WTC11 (cell line): Measurements from ENCODE around the gene EEF1E1. TPM values are rescaled to one million over a fixed set of nuclear protein-coding genes. Genes with fewer than 3 reads are reported as not detected.
A peak's percentile ranks its signal among the peaks of the same experiment; 100 is the strongest.

Experiments
- ATAC-seq: fragments of 200-7000 bp; cut with Tn5 transposase; 2 replicates; pipeline ENCODE4 v1.10.0; 2021; ENCODE audit warnings: mild to moderate bottlenecking, moderate library complexity
- CTCF ChIA-PET: fragments of 300-600 bp; sonication (Branson Sonifier 250); formaldehyde crosslinking; loops from one replicate; lab custom pipeline; 2021; ENCODE audit warnings: antibody characterized with exemption; lab: Charles Lee
- POLR2A ChIA-PET: fragments of 350-600 bp; sonication (Branson Sonifier 250); formaldehyde crosslinking; loops from one replicate; lab custom pipeline; 2021; ENCODE audit warnings: antibody characterized with exemption; lab: Charles Lee
- DNase-seq: peaks from one replicate; pipeline ENCODE4 v3.0.0; 2021; ENCODE audit warnings: low spot score
- H3K27ac Mint-ChIP-seq: 2 replicates; pipeline ENCODE4 v1.8.0; 2021; ENCODE audit warnings: mixed read lengths
- H3K27me3 Mint-ChIP-seq: 2 replicates; pipeline ENCODE4 v1.8.0; 2021; ENCODE audit warnings: low read depth, mild to moderate bottlenecking, moderate library complexity, mixed read lengths
- H3K36me3 Mint-ChIP-seq: 2 replicates; pipeline ENCODE4 v1.8.0; 2021; ENCODE audit warnings: mixed read lengths
- H3K4me1 Mint-ChIP-seq: 2 replicates; pipeline ENCODE4 v1.8.0; 2022; ENCODE audit warnings: mixed read lengths
- H3K4me3 Mint-ChIP-seq: 2 replicates; pipeline ENCODE4 v1.8.0; 2021; ENCODE audit warnings: mild to moderate bottlenecking, moderate library complexity, mixed read lengths
- H3K9me3 Mint-ChIP-seq: 2 replicates; pipeline ENCODE4 v1.8.0; 2021; ENCODE audit warnings: mixed read lengths
- CBFB ChIP-seq: sonication (generic); formaldehyde crosslinking; IDR thresholded peaks from 2 replicates; pipeline ENCODE4 v1.8.1; 2022; ENCODE audit warnings: mild to moderate bottlenecking, low read depth, missing genetic modification reagents
- CREB1 ChIP-seq: sonication (generic); formaldehyde crosslinking; IDR thresholded peaks from 2 replicates; pipeline ENCODE4 v1.8.0; 2023; ENCODE audit warnings: mild to moderate bottlenecking, missing genetic modification reagents
- ELF4 ChIP-seq: sonication (generic); formaldehyde crosslinking; IDR thresholded peaks from 2 replicates; pipeline ENCODE4 v1.8.1; 2022; ENCODE audit warnings: low read depth, mild to moderate bottlenecking, moderate library complexity, missing genetic modification reagents
- FOXK1 ChIP-seq: sonication (generic); formaldehyde crosslinking; IDR thresholded peaks from 2 replicates; pipeline ENCODE4 v1.8.0; 2022; ENCODE audit warnings: mild to moderate bottlenecking, moderate library complexity, missing genetic modification reagents
- GABPB1 ChIP-seq: sonication (generic); formaldehyde crosslinking; IDR thresholded peaks from 2 replicates; pipeline ENCODE4 v1.8.1; 2023; ENCODE audit warnings: mild to moderate bottlenecking, missing genetic modification reagents
- IRF2 ChIP-seq: sonication (generic); formaldehyde crosslinking; IDR thresholded peaks from 2 replicates; pipeline ENCODE4 v1.8.0; 2022; ENCODE audit warnings: low read depth, missing genetic modification reagents, borderline replicate concordance
- NR1H2 ChIP-seq: sonication (generic); formaldehyde crosslinking; IDR thresholded peaks from 2 replicates; pipeline ENCODE4 v1.9.0; 2021; ENCODE audit warnings: mild to moderate bottlenecking, moderate library complexity, missing genetic modification reagents
- NR2C2 ChIP-seq: sonication (generic); formaldehyde crosslinking; IDR thresholded peaks from 2 replicates; pipeline ENCODE4 v1.8.0; 2022; ENCODE audit warnings: mild to moderate bottlenecking, missing genetic modification reagents
- RORB ChIP-seq: fragments of 250-450 bp; sonication (Bioruptor Pico); IDR thresholded peaks from 2 replicates; pipeline ENCODE4 v1.9.0; 2021; ENCODE audit warnings: mild to moderate bottlenecking
- SMAD4 ChIP-seq: sonication (generic); formaldehyde crosslinking; IDR thresholded peaks from 2 replicates; pipeline ENCODE4 v1.8.0; 2022; ENCODE audit warnings: mild to moderate bottlenecking, missing genetic modification reagents
- ZNF138 ChIP-seq: sonication (generic); formaldehyde crosslinking; conservative IDR thresholded peaks from 2 replicates; pipeline ENCODE4 v1.8.1; 2022; ENCODE audit warnings: mild to moderate bottlenecking, moderate library complexity, missing genetic modification reagents
- total RNA-seq: library from RNA; stranded (reverse); gene quantifications from 3 replicates; pipeline ENCODE4 v1.2.3, GENCODE V29; 2021
- TF ChIP-seq, protein P1 (sequence below): sonication (generic); formaldehyde crosslinking; IDR thresholded peaks from 2 replicates; pipeline ENCODE4 v1.8.1; 2023; ENCODE audit warnings: mild to moderate bottlenecking, missing genetic modification reagents
- TF ChIP-seq, protein P2 (sequence below): sonication (generic); formaldehyde crosslinking; IDR thresholded peaks from 2 replicates; pipeline ENCODE4 v1.8.0; 2022; ENCODE audit warnings: mild to moderate bottlenecking, missing genetic modification reagents
- TF ChIP-seq, protein P3 (sequence below): sonication (generic); formaldehyde crosslinking; IDR thresholded peaks from 2 replicates; pipeline ENCODE4 v1.8.0; 2022; ENCODE audit warnings: mild to moderate bottlenecking, missing genetic modification reagents
- TF ChIP-seq, protein P4 (sequence below): fragments of 250-450 bp; sonication (Bioruptor Pico); IDR thresholded peaks from 2 replicates; pipeline ENCODE4 v1.9.0; 2021; ENCODE audit warnings: moderate library complexity, mild to moderate bottlenecking, inconsistent platforms, borderline replicate concordance
- TF ChIP-seq, protein P5 (sequence below): fragments of 250-450 bp; sonication (Bioruptor Pico); IDR thresholded peaks from 2 replicates; pipeline ENCODE4 v2.1.2; 2022; ENCODE audit warnings: mild to moderate bottlenecking, moderate library complexity

Gene EEF1E1
- total RNA-seq, 1 experiment from 2014 or later: 89.2 TPM

DNA sequence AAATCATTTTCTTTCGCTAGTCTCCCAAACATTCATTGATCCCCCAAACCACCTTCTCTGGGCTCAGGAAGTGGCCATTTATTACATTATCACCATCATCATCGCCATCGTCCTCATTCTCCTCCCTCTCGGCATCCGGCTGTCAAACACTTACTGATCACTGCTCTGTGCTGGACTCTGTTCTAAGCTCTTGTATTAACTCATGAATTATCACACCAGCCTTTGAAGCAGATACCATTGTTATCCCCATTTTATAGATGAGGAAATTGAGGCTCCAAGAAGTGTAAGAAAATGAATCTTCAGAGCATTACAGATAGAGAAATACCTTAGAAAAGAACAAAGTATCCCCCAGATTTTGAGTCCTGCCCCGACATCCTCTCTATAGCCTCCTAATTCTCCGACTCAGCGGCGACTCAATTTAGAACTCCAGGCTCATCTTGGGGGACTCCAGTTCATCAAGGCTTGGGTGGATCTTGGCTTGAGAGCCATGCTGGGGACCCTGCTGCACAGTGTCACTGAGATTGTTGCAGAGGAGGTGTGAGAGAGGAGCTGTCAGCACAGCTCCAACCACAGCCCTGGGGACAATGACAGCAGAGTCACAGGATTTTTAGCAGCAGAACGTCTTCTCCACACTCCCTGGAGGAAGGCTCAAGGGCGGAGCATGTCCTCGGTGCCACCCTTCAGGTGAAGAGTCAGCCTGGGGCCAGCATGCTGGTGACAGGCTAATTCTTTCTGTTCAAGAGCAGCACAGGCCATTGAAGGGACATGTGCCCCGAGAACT, 6.6 kb upstream of the EEF1E1 start (continued):
- TF ChIP-seq, protein P1, sequence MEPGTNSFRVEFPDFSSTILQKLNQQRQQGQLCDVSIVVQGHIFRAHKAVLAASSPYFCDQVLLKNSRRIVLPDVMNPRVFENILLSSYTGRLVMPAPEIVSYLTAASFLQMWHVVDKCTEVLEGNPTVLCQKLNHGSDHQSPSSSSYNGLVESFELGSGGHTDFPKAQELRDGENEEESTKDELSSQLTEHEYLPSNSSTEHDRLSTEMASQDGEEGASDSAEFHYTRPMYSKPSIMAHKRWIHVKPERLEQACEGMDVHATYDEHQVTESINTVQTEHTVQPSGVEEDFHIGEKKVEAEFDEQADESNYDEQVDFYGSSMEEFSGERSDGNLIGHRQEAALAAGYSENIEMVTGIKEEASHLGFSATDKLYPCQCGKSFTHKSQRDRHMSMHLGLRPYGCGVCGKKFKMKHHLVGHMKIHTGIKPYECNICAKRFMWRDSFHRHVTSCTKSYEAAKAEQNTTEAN (CRISPR knock-in tag): no peak
- no peak for TF ChIP-seq CBFB (CRISPR knock-in tag)
- TF ChIP-seq, protein P2, sequence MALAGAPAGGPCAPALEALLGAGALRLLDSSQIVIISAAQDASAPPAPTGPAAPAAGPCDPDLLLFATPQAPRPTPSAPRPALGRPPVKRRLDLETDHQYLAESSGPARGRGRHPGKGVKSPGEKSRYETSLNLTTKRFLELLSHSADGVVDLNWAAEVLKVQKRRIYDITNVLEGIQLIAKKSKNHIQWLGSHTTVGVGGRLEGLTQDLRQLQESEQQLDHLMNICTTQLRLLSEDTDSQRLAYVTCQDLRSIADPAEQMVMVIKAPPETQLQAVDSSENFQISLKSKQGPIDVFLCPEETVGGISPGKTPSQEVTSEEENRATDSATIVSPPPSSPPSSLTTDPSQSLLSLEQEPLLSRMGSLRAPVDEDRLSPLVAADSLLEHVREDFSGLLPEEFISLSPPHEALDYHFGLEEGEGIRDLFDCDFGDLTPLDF: no peak
- TF ChIP-seq, protein P3, sequence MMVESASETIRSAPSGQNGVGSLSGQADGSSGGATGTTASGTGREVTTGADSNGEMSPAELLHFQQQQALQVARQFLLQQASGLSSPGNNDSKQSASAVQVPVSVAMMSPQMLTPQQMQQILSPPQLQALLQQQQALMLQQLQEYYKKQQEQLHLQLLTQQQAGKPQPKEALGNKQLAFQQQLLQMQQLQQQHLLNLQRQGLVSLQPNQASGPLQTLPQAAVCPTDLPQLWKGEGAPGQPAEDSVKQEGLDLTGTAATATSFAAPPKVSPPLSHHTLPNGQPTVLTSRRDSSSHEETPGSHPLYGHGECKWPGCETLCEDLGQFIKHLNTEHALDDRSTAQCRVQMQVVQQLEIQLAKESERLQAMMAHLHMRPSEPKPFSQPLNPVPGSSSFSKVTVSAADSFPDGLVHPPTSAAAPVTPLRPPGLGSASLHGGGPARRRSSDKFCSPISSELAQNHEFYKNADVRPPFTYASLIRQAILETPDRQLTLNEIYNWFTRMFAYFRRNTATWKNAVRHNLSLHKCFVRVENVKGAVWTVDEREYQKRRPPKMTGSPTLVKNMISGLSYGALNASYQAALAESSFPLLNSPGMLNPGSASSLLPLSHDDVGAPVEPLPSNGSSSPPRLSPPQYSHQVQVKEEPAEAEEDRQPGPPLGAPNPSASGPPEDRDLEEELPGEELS: no peak
- TF ChIP-seq FOXK1 (CRISPR knock-in tag): no peak
- no peak for TF ChIP-seq NR2C2 (CRISPR knock-in tag)
- TF ChIP-seq ELF4 (CRISPR knock-in tag): no peak

DNA sequence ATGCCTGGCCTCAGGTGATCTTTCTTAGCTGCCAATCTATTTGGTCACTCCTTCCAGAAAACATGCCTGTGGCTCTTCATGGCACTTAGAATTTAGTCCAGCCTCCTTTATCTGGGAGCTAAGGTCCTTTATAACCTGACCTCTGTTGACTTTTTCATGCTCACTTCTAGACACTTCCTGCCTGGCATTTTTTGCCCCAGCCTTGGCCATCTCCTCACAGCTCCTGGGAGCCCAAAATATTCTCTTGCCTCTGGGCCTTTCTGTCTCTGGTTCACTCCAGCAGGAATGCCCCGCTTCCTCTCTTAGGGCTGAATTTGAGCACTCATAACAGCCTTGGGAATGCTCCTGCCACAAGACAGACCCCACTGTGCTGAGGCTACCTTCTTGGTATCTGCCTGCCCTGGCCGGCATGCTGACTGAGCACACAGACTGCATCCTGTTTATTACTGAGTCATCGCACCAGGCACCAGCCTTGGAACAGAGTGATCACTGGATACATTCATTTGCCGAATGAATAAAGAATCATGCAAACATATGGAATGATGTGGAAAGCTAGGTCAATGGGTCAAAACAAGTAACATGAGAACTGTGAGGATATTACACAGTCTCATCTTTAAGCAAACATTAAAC, 5.8 kb upstream of the EEF1E1 start:
- Mint-ChIP-seq H3K9me3 (peaks cover 13% of the 10 kb centered on the region), H3K36me3 (no peaks in the 10 kb centered on the region), H3K27ac (no peak overlapping the region), H3K27me3 (no peaks in the 10 kb centered on the region), H3K4me1 (peaks cover 4% of the 10 kb centered on the region), H3K4me3 (no peak overlapping the region)
- ChIA-PET CTCF (interaction anchor here (0.6 kb wide), 1 partner anchor 95 kb away, joined by 4 read pairs; no protein-coding TSS in a partner anchor), POLR2A (no interaction called here)
- no peak for ATAC-seq
- TF ChIP-seq CBFB (CRISPR knock-in tag) (no peak), GABPB1 (CRISPR knock-in tag) (peak; percentile 78)
- DNase-seq: no peak

DNA sequence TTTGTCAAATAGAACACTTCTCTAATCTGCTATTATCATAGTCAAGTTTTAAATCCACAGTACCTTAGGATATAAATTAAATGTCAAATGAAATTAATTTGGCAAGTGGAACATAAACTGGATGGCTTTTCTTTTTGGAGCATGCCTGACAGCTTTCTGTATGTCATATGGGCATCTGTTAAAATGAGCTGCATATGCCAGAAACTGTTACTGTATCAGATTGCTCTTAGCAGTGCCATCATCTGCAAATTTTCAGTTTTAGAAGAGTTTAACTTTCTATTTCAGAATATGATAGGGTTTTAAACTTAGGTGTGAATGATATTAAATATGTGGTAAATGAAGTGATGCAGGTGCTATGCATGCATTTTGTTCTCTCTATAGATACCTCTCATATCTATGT, 3.4 kb upstream of the EEF1E1 start:
- peaks cover 1% of the 10 kb centered on the region for H3K36me3 Mint-ChIP-seq
- H3K4me3 Mint-ChIP-seq: no peak overlapping the region
- POLR2A ChIA-PET: no interaction called here
- TF ChIP-seq CREB1 (CRISPR knock-in tag) (no peak), SMAD4 (CRISPR knock-in tag) (no peak), ZNF138 (no peak), RORB (no peak), IRF2 (CRISPR knock-in tag) (no peak), NR1H2 (CRISPR knock-in tag) (no peak)
- TF ChIP-seq, protein P1 (CRISPR knock-in tag): no peak
- TF ChIP-seq, protein P4, sequence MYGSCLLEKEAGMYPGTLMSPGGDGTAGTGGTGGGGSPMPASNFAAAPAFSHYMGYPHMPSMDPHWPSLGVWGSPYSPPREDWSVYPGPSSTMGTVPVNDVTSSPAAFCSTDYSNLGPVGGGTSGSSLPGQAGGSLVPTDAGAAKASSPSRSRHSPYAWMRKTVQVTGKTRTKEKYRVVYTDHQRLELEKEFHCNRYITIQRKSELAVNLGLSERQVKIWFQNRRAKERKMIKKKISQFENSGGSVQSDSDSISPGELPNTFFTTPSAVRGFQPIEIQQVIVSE (CRISPR knock-in tag): no peak
- TF ChIP-seq, protein P5, sequence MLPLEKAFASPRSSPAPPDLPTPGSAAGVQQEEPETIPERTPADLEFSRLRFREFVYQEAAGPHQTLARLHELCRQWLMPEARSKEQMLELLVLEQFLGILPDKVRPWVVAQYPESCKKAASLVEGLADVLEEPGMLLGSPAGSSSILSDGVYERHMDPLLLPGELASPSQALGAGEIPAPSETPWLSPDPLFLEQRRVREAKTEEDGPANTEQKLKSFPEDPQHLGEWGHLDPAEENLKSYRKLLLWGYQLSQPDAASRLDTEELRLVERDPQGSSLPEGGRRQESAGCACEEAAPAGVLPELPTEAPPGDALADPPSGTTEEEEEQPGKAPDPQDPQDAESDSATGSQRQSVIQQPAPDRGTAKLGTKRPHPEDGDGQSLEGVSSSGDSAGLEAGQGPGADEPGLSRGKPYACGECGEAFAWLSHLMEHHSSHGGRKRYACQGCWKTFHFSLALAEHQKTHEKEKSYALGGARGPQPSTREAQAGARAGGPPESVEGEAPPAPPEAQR (CRISPR knock-in tag): no peak
- H3K9me3 Mint-ChIP-seq: peaks cover 13% of the 10 kb centered on the region
- ATAC-seq: no peak
- H3K27ac Mint-ChIP-seq: no peak overlapping the region
- CTCF ChIA-PET: no interaction called here
- DNase-seq: no peak
- H3K4me1 Mint-ChIP-seq: peaks cover 16% of the 10 kb centered on the region
- no peaks in the 10 kb centered on the region for H3K27me3 Mint-ChIP-seq
